ENCODE measurements around the gene FAM174B.
"Not testable (repeated sequence)": the region's sequence is repeated elsewhere in the genome, so short reads cannot be mapped to it uniquely, and the experiment has no call there.

FAM174B gene

GRCh38 chr15:92611995-92612745 lies 43.4 kb downstream of the FAM174B start:
- TF ChIP-seq CTCF (IDR thresholded peaks at IDR 0.05; ENCODE audit: insufficient read depth, low read length, poor library complexity, severe bottlenecking) = peak; percentile 13
- no peak for DNase-seq (ENCODE audit: extremely low read depth, insufficient read length)
- Histone ChIP-seq H3K4me3 (replicated peaks; ENCODE audit: low read depth, low read length) (no peak overlapping the region), H3K36me3 (ENCODE audit: control insufficient read depth, insufficient read depth, low read length) (peaks cover 5% of the 10 kb centered on the region), H3K27me3 (replicated peaks; ENCODE audit: control insufficient read depth, insufficient read depth, low read length) (no peaks in the 10 kb centered on the region)

- no peak for TF ChIP-seq CTCF (IDR thresholded peaks at IDR 0.05; ENCODE audit: insufficient read depth, low read length, poor library complexity, severe bottlenecking)
- H3K36me3 ChIP-seq (ENCODE audit: control insufficient read depth, insufficient read depth, low read length) = no peaks in the 10 kb centered on the region; the same call in 1 of the 2 replicates
- no peak overlapping the region for H3K4me3 ChIP-seq (replicated peaks; ENCODE audit: low read depth, low read length)
- no peaks in the 10 kb centered on the region for H3K27me3 ChIP-seq (replicated peaks; ENCODE audit: control insufficient read depth, insufficient read depth, low read length)
- no peak for DNase-seq (ENCODE audit: extremely low read depth, insufficient read length)
Observed at GRCh38 chr15:92611150-92611549, 44.4 kb downstream of the FAM174B start.

- H3K36me3 ChIP-seq (ENCODE audit: control insufficient read depth, insufficient read depth, low read length) = no peaks in the 10 kb centered on the region
- DNase-seq (ENCODE audit: extremely low read depth, insufficient read length) = no peak
- H3K27me3 ChIP-seq (replicated peaks; ENCODE audit: control insufficient read depth, insufficient read depth, low read length) = no peaks in the 10 kb centered on the region
- no peak overlapping the region for H3K4me3 ChIP-seq (replicated peaks; ENCODE audit: low read depth, low read length)
- TF ChIP-seq CTCF (IDR thresholded peaks at IDR 0.05; ENCODE audit: insufficient read depth, low read length, poor library complexity, severe bottlenecking) = no peak
Observed at GRCh38 chr15:92610101-92610520, 45.5 kb downstream of the FAM174B start.

GRCh38 chr15:92608866-92609700 lies 46.5 kb downstream of the FAM174B start:
- H3K4me3 ChIP-seq (replicated peaks; ENCODE audit: low read depth, low read length) = no peak overlapping the region
- no peak for DNase-seq (ENCODE audit: extremely low read depth, insufficient read length)
- no peaks in the 10 kb centered on the region for H3K36me3 ChIP-seq (ENCODE audit: control insufficient read depth, insufficient read depth, low read length)
- H3K27me3 ChIP-seq (replicated peaks; ENCODE audit: control insufficient read depth, insufficient read depth, low read length) = no peaks in the 10 kb centered on the region
- TF ChIP-seq CTCF (IDR thresholded peaks at IDR 0.05; ENCODE audit: insufficient read depth, low read length, poor library complexity, severe bottlenecking) = no peak

GRCh38 chr15:92606836-92607150 lies 48.8 kb downstream of the FAM174B start:
- H3K36me3 ChIP-seq (ENCODE audit: control insufficient read depth, insufficient read depth, low read length); H3K27me3 ChIP-seq (replicated peaks; ENCODE audit: control insufficient read depth, insufficient read depth, low read length); DNase-seq (ENCODE audit: extremely low read depth, insufficient read length); H3K4me3 ChIP-seq (replicated peaks; ENCODE audit: low read depth, low read length): not testable (repeated sequence)

- no peaks in the 10 kb centered on the region for H3K27me3 ChIP-seq (replicated peaks; ENCODE audit: control insufficient read depth, insufficient read depth, low read length)
- H3K36me3 ChIP-seq (ENCODE audit: control insufficient read depth, insufficient read depth, low read length) = no peaks in the 10 kb centered on the region
- no peak for DNase-seq (ENCODE audit: extremely low read depth, insufficient read length)
- H3K4me3 ChIP-seq (replicated peaks; ENCODE audit: low read depth, low read length) = no peak overlapping the region
- no peak for TF ChIP-seq CTCF (IDR thresholded peaks at IDR 0.05; ENCODE audit: insufficient read depth, low read length, poor library complexity, severe bottlenecking)
Observed at GRCh38 chr15:92606126-92606835, 49.3 kb downstream of the FAM174B start.
